HG02970 (cell line): ENCODE data around the gene RAB20.
"Not testable (repeated sequence)": the region's sequence is repeated elsewhere in the genome, so short reads cannot be mapped to it uniquely, and the experiment has no call there.

Experiments
- ATAC-seq: cut with Tn5 transposase; IDR thresholded peaks from one replicate; pipeline ENCODE4 v1.9.1; 2021; ENCODE audit warnings: mild to moderate bottlenecking, moderate library complexity, moderate number of reproducible peaks; ENCODE audit not compliant: unreplicated experiment, low FRiP score

RAB20 gene

GRCh38 chr13:110495376-110495775, 66.1 kb downstream of the RAB20 start:
- ATAC-seq, result no peak

DNA sequence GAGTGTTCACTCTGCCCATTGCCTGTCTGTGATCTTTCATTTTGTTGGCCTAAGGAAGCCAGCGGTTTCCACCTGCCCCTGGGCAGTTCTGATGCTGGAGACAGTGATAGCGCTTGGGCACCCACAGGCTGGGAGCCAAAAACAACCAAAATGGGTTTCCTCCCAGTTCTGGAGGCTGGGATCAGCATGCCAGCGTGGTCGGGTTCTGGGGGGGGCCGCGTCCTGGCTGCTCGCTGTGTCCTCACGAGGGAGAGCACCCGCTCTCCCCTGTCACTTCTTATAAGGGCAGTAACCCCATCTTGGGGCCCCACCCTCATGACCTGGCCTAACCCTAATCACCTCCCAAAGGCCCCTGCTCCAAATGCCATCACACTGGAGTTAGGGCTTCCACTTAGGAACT, 67.9 kb downstream of the RAB20 start:
- no peak for ATAC-seq

GRCh38 chr13:110492679-110493593, 68.6 kb downstream of the RAB20 start:
- no peak for ATAC-seq

DNA sequence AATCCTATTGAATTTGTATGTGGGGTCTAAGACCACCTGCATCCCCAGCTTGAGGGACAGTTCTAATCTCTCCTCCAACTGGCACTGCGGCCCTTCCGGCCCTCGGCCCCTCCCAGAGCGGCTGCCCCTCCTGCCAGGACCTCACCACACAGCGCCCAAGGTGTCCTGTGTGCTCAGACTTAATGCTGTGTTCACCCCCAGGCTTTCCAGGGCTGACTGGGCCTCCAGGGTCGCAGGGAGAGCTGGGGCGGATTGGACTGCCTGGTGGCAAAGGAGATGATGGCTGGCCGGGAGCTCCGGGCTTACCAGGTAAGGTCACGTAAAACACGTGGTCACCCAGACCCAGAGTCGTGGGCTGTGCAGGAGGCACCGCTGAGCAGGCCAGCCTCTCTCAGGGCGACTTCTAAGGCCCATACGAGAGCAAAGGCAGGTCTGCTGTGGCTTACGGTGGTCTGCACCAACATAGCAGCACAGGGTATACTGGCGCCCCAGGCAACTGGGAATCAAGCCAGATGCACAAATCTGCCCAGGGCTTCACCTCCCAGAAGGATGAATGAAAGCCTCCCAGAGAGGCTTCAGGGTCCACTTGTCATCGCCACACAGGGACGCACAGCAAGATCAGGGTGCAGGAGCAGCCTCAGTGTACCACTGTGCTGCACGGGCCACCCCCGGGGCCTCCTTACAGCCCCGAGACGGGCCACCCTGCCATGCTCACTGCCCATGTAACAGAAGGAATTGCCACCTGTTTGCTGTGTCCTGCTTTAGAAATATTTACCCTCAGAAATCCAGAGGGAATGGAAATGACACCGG, 69.4 kb downstream of the RAB20 start:
- no peak for ATAC-seq

DNA sequence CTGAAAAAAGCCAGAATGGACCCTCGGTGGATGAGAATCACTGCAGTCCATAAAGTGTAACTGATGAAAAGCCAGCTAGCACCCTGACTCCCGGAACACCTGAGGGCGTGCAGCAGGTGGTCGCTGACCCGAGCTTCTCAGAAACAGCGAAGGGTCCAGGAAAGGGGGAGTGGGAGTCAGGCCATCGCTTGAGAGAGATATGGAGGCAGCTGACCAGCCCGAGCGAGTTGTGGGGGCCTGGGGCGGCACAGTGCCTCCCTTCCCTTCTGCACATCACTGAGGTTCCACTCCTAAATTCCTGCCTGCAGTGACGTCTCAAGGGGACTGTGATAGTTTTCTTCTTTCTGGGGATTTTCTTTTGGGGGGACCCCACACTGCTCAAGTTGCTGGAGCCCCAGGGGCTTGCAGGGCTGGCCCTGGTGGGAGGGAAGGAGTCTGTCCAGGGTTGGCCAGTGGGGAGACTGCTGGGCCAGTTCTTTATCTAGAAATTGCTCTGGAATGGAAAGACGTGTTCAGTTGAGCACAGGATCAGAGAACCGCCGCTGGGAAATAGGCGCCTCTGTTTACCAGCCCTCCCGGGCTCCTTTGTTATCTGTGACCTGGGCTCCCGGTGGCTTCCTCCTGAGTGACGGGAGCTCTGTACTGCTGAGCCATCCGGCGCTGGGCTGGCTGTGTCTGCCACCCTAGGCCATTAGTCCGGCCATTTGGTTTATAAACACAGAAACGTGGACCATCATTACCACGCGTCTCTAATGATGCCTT, 71.3 kb downstream of the RAB20 start:
- no peak for ATAC-seq

GRCh38 chr13:110486880-110487279, 74.6 kb downstream of the RAB20 start:
- not testable (repeated sequence) for ATAC-seq

GRCh38 chr13:110486061-110486715, 75.3 kb downstream of the RAB20 start:
- no peak for ATAC-seq

- no peak for ATAC-seq
Measured at GRCh38 chr13:110485604-110486003, 75.9 kb downstream of the RAB20 start.

DNA sequence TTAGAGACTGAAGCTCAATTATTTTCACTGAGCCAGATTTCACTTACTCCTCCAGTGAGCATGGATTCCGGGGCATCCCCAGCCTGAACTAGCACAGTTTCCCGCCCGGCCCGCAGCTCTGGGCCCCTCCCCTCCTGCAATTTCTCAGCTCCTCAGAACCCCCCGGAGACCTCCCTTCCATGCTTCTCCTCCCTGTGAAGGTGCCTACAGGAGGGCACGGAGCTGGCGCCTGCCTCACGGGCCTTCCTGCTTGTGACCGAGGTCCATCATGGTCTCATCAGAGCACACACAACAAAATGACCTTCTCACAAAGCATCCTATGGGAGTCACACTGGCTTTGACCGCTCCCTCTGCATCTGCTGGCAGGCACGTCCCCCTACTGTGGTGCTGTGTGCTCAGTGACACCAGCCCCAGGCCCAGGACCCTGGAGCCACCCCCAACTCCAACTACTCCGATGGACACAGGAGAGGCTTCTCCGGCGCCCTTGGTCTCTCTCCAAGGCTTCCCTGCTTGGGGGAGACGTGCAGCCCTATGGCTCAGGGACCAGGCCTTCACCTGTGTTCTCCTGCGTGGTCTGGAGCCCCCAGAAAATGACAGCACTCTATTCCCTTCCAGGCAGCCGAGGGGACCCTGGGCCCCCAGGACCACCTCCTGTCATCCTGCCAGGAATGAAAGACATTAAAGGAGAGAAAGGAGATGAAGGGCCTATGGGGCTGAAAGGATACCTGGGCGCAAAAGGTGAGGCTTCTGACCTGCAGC, 77.1 kb downstream of the RAB20 start:
- ATAC-seq, result no peak

DNA sequence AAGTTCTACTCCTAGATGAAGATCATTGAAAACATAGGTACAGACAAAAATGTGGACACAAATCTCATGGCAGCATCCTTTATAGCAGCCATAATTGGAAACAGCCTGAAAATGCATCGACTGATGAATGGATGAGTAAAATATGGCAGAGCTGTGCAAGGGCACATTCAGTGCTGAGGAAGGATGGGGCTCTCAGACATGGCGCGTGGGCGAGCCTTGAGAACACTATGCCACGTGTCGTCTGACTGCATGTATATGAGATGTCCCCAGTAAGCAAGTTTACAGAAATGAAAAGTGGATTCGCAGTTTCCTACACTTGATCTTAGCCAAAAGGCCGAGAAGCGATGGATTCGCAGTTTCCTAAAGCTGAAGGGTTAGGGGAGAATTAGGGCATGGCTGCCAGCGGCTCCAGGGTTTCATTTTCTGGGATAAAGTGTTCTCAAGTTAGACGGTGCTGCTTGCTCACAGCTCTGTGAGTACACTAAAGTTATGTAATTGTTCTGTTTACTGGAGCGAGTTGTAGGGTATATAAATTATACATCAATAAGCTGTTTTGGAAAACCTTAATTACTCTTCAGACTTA, 78.0 kb downstream of the RAB20 start:
- ATAC-seq, result no peak

GRCh38 chr13:110480161-110480560, 81.4 kb downstream of the RAB20 start:
- ATAC-seq, result no peak

DNA sequence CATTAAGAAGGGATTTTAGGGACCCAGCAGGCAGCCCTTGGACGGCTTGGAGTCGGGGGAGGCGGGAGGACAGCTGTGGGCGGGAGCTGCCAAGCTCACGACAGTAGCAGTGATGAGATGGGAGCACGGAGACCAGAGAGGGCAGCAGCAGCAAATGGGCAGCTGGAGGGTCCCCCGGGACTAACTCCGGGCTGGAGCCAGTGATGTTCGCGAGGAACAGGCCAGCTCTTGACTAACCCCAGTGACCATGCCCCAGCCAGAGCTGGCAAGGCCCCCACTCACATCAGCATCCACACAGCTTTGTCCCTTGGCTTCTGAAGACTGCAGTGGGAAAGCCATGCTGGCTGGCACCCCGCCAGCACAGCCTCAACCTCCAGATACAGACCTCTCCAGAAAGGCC, 81.9 kb downstream of the RAB20 start:
- ATAC-seq, result no peak

GRCh38 chr13:110479215-110479545, 82.3 kb downstream of the RAB20 start:
- ATAC-seq, result no peak

- ATAC-seq, result no peak
Measured at GRCh38 chr13:110478405-110479214, 82.9 kb downstream of the RAB20 start.

DNA sequence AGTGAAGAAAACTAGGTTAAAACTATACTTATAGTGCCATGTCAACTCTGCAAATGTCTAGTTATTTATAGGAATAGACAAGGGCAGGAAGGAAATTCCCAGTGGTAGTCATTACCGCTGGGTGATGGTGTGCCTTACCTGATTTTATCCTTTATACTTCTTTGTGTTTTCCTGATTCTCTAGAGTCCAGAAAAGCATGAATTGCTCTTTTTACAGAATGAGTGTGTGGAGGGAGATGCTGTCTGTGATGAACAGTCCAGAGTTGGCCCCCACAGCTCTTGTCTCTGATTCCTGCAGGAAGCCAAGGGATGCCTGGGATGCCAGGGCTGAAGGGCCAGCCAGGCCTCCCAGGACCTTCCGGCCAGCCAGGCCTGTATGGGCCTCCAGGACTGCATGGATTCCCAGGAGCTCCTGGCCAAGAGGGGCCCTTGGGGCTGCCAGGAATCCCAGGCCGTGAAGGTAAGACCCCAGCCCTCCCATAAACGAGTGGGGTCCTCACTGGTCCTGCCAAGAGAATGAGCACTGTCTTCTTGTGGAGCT, 83.7 kb downstream of the RAB20 start:
- ATAC-seq, result no peak

GRCh38 chr13:110476220-110476617, 85.3 kb downstream of the RAB20 start:
- no peak for ATAC-seq

DNA sequence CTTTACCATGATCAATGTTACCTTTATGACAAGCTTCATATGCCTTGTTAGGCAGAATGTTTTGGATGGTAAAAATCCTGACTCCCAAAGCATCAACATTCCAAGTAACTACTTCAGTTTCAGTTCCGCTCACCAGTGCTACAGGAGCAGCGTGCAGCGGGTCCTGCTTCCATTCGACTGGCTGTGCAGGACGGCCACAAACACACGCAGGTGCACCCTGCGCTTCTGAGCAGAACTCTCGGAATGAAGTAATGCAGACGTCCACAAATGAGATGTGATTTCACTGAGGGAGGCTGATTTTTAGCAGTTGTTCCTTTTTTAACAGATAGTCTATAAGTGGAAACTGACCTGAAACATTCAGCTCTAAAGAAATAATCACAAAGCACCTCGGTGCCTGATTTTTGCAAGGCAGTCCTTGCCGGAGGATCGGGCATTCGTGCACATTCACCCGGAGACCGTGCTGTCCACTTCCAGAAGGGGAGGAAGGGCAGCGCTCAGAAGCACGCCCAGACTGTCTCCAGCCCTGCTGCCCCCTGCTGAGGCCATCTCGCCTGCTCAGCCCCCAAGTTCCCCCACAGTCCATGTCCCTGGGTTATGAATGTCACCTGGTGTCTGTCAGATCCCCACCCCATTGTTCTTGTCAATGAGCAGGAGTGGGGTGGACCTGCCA, 85.8 kb downstream of the RAB20 start:
- no peak for ATAC-seq

GRCh38 chr13:110475117-110475516, 86.4 kb downstream of the RAB20 start:
- no peak for ATAC-seq
